DOHH2 (cell line): ENCODE results near the gene PMF1.

Source experiments
- H3F3A ChIP-seq: fragments of 200-600 bp; sonication (generic), shearing (Covaris generic); 2 replicates; pipeline ENCODE4 v1.6.0; 2016; ENCODE audit warnings: antibody characterized with exemption, mild to moderate bottlenecking; ENCODE audit not compliant: control insufficient read depth, insufficient read depth
- H3K27ac ChIP-seq: fragments of 200-600 bp; sonication (generic); 2 replicates; pipeline ENCODE4 v1.5.1; 2014; ENCODE audit warnings: low read depth, mild to moderate bottlenecking, low read length, moderate library complexity
- H3K27me3 ChIP-seq: fragments of 200-600 bp; sonication (generic); 2 replicates; pipeline ENCODE4 v1.6.1; 2014; ENCODE audit warnings: mild to moderate bottlenecking, low read length, mixed read lengths; ENCODE audit not compliant: control insufficient read depth
- H3K36me3 ChIP-seq: fragments of 200-600 bp; sonication (generic); 2 replicates; pipeline ENCODE4 v1.6.1; 2014; ENCODE audit warnings: mild to moderate bottlenecking, low read length, moderate library complexity, mixed read lengths; ENCODE audit not compliant: control insufficient read depth
- H3K4me1 ChIP-seq: fragments of 200-600 bp; sonication (generic); 2 replicates; pipeline ENCODE4 v1.6.1; 2014; ENCODE audit warnings: mild to moderate bottlenecking, low read length, mixed read lengths; ENCODE audit not compliant: control insufficient read depth
- H3K4me2 ChIP-seq: fragments of 200-600 bp; sonication (generic); 2 replicates; pipeline ENCODE4 v1.6.0; 2014; ENCODE audit warnings: mild to moderate bottlenecking, low read length, moderate library complexity
- H3K4me3 ChIP-seq: fragments of 200-600 bp; sonication (generic); 2 replicates; pipeline ENCODE4 v1.5.1; 2014; ENCODE audit warnings: mild to moderate bottlenecking, low read length, mixed read lengths
- H3K79me2 ChIP-seq: fragments of 200-600 bp; sonication (generic); 2 replicates; pipeline ENCODE4 v1.6.1; 2014; ENCODE audit warnings: mild to moderate bottlenecking, low read length, mixed read lengths; ENCODE audit not compliant: control insufficient read depth
- H3K9me2 ChIP-seq: fragments of 200-600 bp; sonication (generic); replicated peaks from 2 replicates; pipeline ENCODE4 v1.6.1; 2014; ENCODE audit warnings: mild to moderate bottlenecking, low read length, mixed read lengths; ENCODE audit not compliant: control insufficient read depth
- H3K9me3 ChIP-seq: fragments of 200-600 bp; sonication (generic); 2 replicates; pipeline ENCODE4 v1.6.1; 2014; ENCODE audit warnings: antibody characterized with exemption, low read length, mixed read lengths; ENCODE audit not compliant: control insufficient read depth, insufficient read depth
- H4K20me1 ChIP-seq: fragments of 200-600 bp; sonication (generic); 2 replicates; pipeline ENCODE4 v1.6.0; 2014; ENCODE audit warnings: low read depth, mild to moderate bottlenecking, antibody characterized with exemption, low read length, moderate library complexity; ENCODE audit not compliant: control insufficient read depth, insufficient read depth
- EZH2phosphoT487 ChIP-seq: fragments of 200-600 bp; sonication (generic); IDR thresholded peaks from 2 replicates; pipeline ENCODE4 v1.6.1; 2017; ENCODE audit warnings: borderline replicate concordance, mild to moderate bottlenecking, antibody characterized with exemption, low read length, moderate library complexity, mixed read lengths
- TF ChIP-seq, protein P1 (sequence below): fragments of 200-600 bp; sonication (generic); IDR thresholded peaks from one replicate; pipeline ENCODE4 v1.5.1; 2014; ENCODE audit warnings: antibody characterized with exemption, mild to moderate bottlenecking, low read depth, low read length; ENCODE audit not compliant: poor library complexity, severe bottlenecking

PMF1 gene

DNA sequence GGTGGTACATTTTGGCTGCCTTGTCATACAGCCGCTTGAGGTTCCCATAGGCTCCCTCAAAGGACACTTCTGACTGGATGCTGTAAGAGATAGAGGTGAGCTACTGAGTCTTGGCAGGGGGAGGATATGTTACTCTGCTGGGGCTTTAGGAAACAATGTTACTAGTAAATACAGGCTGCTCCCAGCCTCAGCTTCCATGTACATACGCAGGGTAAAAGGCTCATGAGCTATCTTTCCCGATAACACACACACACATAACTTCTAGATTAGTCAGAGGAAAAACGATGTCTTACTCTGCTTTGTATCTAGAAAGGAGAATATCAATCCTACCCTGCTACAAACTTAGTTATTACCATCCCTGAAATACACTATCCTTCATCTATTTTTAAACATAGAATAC, 55.5 kb downstream of the PMF1 start:
- H3F3A ChIP-seq, result no peaks in the 10 kb centered on the region
- no peak for TF ChIP-seq EZH2phosphoT487
- TF ChIP-seq, protein P1, sequence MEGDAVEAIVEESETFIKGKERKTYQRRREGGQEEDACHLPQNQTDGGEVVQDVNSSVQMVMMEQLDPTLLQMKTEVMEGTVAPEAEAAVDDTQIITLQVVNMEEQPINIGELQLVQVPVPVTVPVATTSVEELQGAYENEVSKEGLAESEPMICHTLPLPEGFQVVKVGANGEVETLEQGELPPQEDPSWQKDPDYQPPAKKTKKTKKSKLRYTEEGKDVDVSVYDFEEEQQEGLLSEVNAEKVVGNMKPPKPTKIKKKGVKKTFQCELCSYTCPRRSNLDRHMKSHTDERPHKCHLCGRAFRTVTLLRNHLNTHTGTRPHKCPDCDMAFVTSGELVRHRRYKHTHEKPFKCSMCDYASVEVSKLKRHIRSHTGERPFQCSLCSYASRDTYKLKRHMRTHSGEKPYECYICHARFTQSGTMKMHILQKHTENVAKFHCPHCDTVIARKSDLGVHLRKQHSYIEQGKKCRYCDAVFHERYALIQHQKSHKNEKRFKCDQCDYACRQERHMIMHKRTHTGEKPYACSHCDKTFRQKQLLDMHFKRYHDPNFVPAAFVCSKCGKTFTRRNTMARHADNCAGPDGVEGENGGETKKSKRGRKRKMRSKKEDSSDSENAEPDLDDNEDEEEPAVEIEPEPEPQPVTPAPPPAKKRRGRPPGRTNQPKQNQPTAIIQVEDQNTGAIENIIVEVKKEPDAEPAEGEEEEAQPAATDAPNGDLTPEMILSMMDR, result no peak
- no peaks in the 10 kb centered on the region for H3K79me2 ChIP-seq
- H3K27ac ChIP-seq, result no peak overlapping the region
- no peaks in the 10 kb centered on the region for H3K27me3 ChIP-seq
- H3K9me2 ChIP-seq, result no peaks in the 10 kb centered on the region
- H3K4me3 ChIP-seq, result no peak overlapping the region
- no peak overlapping the region for H3K4me2 ChIP-seq
- H3K36me3 ChIP-seq, result peaks cover 85% of the 10 kb centered on the region
- no peaks in the 10 kb centered on the region for H3K9me3 ChIP-seq
- H3K4me1 ChIP-seq, result no peaks in the 10 kb centered on the region
- H4K20me1 ChIP-seq, result no peaks in the 10 kb centered on the region

DNA sequence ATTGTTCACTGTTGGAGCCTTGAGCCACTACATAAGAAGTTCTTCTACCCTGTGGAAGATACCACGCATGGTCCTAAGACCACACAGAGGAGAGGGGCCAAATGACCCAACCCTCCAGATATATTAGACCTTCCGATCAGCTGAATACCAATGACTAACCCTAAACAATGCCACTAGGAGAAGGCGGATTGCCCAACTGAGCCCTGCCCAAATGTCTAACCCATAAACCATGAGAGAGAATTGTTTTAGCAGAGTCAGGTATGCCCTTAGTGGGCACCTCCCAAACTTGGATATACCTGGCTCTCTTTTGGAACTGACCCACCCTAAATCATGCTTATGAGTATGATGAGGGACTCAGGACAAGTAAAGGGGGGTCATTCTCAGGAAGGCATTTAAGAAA, 57.5 kb downstream of the PMF1 start:
- Histone ChIP-seq H3K27ac (no peak overlapping the region), H3F3A (no peaks in the 10 kb centered on the region), H3K4me2 (no peak overlapping the region), H3K27me3 (no peaks in the 10 kb centered on the region), H3K79me2 (no peaks in the 10 kb centered on the region), H3K9me3 (no peaks in the 10 kb centered on the region), H3K36me3 (peaks cover 89% of the 10 kb centered on the region), H3K4me3 (no peak overlapping the region), H3K9me2 (no peaks in the 10 kb centered on the region), H3K4me1 (no peaks in the 10 kb centered on the region), H4K20me1 (no peaks in the 10 kb centered on the region)
- TF ChIP-seq, protein P1, result no peak
- TF ChIP-seq EZH2phosphoT487, result no peak

DNA sequence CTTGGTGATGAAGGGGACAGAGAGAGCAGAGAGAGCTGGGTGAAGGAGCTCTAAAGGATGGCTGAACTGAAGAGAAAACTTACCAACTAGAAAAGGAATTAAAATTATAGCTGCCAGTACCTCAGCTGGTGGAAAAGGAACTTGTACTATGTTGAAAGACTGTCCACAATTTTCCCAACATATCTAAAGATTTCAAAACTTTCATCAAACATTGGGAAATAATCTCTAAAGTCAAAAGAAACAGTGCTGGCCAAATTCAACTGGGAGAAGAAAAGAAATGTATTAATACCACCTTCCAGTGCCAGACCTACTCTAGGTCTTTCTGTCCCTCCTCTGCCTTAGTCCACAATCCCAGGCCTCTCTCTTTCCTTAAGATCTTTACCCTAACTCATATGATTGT, 63.7 kb downstream of the PMF1 start:
- no peaks in the 10 kb centered on the region for H3F3A ChIP-seq
- no peaks in the 10 kb centered on the region for H3K9me2 ChIP-seq
- peaks cover 93% of the 10 kb centered on the region for H3K36me3 ChIP-seq
- H3K9me3 ChIP-seq, result no peaks in the 10 kb centered on the region
- H3K4me3 ChIP-seq, result no peak overlapping the region
- peaks cover 16% of the 10 kb centered on the region for H3K4me1 ChIP-seq
- peaks cover 38% of the 10 kb centered on the region for H3K79me2 ChIP-seq
- no peak for TF ChIP-seq EZH2phosphoT487
- TF ChIP-seq, protein P1, result no peak
- H3K4me2 ChIP-seq, result no peak overlapping the region
- H3K27me3 ChIP-seq, result no peaks in the 10 kb centered on the region
- peaks cover 15% of the 10 kb centered on the region; the same call in 1 of the 2 replicates for H4K20me1 ChIP-seq
- H3K27ac ChIP-seq, result no peak overlapping the region
